OCI-M1 (cell line): ENCODE data around the gene EPRS1.
"Not testable (repeated sequence)": the region's sequence is repeated elsewhere in the genome, so short reads cannot be mapped to it uniquely, and the experiment has no call there.

Experiments used
- DNase-seq: peaks from one replicate; lab custom pipeline; 2025; lab: John Stamatoyannopoulos, UW

The EPRS1 gene

DNA sequence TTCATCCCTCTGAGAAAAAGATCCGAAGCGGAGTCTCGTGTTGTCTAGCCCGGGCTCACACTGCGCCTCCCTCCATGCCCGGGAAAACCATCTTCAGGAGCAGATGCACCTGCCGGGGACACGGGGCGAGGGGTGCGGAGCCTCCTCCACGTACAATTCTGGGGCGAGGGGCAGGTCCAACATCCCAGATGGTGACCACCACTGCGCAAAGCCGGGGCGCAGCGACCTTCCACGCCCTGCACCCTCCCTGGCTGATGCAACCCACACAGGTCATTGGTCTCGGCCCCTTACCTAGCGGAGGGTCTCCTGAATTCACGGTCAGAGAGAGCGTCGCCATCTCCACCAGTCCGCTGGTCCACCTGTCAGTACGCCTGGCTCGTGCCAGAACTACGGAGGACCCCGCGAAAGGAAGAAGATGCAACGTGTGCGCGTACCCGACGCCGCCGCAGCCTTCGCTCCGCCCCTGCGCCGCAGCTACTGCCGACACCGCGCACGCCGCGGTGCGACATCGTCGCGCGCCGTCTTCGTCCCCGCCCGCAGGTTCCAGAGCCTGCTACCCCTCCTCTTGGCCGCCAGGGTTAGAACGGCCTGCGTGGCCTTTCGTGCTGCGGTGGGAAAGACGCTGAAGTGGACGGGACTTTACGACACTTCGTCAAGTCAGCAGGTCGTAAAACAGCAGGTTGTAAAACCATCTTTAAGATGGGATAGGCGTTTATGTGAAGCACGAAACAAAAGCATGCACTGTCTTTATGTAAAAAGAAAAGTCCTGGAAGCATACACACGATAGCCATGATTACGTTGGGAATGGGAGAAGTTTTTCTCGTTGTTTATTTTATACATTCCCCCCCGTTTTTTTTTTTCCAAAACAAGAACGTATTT is at the start of gene EPRS1:
Gene EPRS1, minus strand, starts transcription at position 454 of the 879 bp plus-strand sequence. Its CDS starts 117 bp downstream, at position 337.
- peak; percentile 99 for DNase-seq

DNA sequence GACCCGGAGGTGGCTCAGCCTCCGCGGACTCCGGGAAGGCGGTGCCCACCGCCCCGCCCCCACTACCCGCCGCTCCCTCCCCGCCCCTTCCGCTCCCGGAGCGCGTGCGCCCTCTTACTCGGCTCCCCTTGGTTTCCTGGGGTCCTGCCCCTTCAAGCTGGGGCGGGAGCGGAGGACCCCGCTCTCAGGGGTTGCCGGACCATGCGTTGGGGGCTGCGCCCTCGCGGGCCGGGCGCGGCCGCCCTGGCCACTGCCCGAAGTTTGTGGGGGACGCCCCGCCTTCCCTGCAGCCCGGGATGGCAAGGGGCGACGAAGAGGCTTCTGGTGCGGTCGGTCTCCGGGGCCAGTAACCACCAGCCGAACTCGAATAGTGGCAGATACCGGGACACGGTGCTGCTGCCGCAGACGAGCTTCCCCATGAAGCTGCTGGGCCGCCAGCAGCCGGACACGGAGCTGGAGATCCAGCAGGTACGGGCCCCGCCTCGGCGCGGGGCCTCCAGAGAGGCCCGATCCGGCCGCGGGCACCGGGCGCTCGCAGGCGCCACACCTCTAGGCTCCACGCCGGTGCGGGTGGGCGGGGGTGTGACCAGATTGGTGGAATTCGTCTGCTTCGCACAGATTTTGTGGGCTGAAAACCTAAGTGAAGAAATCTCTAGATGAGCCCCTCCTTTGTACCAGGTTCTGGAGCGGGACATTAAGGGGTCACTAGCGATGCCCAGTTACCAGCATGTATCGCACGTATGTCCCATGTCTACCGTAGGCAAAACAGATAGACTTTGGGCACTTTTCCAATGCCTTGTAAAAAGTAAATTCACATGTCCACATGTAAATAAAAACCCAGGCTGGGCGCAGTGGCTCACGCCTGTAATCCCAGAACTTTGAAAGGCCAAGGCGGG is 48.0 kb upstream of the EPRS1 start, which contains the start of gene IARS2:
Gene IARS2, plus strand, starts transcription at position 117 of the 896 bp plus-strand sequence. Its CDS starts 85 bp downstream, at position 202.
- DNase-seq: peak; percentile 96

DNA sequence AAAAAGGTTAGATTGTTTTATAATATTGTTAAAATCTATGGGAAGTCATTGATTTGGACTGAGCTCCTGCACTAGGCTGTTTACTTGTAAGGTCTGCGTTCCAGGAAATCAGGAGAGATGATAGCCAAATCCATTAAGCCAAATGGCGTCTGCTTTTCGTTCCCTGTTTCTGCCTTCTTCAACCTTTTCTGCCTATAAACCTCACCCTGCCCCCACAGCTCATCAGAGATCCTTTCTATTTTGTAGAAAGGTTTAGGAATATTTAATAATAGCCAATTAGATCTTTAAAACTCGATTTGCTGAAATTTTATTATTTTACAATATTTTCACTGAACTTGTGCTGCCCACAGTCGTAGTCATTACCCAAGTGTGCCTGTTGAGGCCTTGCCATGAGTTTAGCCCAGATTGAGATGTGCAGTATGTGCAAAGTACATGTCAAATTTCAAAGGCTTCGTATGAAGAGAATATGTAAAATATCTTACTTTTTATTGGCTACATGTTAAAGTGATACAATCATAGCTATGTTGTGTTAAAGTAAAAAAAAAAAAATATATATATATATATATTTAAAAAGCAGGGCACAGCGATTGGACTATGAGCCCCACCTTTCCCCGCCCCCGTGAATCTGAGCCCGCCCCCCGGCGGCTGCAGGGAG is 47.2 kb upstream of the EPRS1 start:
- DNase-seq: no peak

DNA sequence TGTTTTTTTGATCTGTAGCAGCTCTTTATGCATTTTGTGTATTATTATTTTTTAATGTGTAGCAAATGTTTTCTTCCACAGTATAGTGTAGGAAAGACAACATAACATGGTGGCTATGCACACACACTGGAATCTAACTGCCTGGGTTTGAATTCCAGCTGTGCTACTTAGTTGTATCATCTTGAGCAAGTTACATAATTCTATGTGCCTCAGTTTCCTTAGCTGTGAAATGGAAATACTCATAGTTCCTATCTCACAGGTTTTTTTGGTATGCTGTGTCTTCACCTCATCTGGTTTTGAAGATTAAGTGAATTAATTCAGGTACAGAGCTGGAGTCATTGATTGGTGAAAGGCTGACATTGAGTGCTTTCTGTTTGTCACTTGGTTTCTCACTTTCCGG is 46.4 kb upstream of the EPRS1 start:
- no peak for DNase-seq

DNA sequence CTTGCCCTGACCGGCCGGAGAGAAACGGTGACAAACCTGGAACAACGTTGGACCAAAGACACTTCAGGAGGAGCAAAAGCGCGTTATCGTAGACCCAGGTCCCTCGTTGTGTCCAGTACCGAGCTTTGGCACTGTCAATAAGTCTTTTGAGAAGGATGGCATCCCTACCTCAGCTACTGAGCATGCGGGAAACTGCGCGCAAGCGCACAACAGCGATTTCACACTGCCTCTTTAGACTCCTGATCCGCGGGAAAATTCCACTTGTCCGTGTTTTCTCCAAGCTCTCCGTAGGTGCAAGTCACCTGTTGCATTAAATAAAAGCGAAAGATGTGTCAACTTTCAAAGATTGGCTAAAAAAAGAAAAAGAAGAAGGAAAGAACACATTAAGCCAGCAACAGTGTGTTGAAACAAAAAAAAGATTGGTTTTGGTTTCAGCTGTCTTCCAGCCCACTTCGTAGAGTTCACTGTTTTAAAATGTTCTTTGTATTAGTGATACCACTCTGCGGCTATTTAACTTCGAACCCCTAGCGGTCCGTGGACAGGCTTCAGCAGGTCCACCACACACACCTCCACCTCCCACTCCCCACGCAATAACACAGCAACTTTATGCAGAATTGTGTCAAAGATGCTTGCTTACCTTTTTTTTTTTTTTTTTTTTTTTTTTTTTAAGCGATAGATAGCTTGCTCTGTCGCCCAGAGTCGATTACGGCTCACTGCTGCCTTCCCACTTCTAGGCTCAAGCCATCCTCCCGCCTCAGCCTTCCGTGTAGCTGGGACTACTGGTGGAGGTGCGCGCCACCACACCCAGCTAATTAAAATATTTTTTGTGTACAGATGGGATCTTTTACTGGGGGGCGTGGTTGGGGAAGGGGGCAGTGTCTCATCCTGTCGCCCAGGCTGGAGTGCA is 43.6 kb upstream of the EPRS1 start, which contains the start of gene BPNT1:
Gene BPNT1, minus strand, starts transcription at position 139 of the 907 bp plus-strand sequence. CDS start 9,942 bp downstream, outside the sequence.
- peak; percentile 99 for DNase-seq

DNA sequence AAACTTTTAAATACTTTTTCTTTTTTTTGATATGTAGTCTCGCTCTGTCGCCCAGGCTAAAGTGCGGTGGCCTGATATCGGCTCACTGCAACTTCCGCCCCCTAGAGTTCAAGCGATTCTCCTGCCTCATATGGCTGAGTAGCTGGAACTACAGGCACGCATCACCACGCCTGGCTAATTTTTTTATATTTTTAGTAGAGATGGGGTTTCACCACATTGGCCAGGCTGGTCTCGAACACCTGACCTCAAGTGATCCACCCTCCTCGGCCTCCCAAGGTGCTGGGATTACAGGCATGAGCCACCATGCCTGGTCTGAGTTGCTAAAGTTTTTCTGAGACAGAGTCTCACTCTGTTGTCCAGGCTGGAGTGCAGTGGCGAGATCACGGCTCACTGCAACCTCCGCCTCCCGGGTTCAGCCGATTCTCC is 40.0 kb upstream of the EPRS1 start:
- not testable (repeated sequence) for DNase-seq

DNA sequence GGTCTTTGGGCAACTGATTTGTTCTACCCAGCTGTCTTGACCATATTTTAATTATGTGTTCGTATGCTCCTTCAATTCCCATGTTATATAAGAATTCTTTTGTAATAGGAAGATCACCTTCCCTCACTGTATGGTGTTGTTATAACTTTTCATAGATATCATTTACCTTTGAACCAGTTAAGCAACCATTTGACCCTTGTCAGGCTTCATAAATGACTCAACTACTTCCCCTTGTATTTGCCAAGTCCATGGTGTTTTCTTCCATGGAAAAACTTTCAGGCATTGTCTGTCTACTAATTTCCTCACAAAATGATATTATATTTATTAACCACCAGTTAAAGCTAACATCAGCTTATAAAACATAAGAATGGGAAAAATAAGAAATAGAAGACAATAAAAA is 38.2 kb upstream of the EPRS1 start:
- no peak for DNase-seq

DNA sequence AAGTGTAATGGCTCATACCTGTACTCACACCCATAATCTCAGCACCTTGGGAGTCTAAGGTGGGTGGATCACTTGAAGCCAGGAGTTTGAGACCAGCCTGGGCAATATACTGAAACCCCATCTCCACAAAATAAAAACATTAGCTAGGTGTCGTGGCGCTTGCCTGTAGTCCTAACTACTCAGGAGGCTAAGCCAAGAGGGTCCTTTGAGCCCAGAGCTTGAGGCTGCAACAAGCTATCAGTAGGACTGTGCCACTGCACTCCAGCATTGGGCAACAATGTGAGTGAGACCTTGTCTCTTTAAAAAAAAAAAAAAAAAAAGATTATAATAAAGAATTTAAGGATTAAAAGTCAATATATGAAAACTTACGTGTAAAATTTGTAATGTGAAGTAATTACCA is 31.6 kb upstream of the EPRS1 start:
- no peak for DNase-seq

DNA sequence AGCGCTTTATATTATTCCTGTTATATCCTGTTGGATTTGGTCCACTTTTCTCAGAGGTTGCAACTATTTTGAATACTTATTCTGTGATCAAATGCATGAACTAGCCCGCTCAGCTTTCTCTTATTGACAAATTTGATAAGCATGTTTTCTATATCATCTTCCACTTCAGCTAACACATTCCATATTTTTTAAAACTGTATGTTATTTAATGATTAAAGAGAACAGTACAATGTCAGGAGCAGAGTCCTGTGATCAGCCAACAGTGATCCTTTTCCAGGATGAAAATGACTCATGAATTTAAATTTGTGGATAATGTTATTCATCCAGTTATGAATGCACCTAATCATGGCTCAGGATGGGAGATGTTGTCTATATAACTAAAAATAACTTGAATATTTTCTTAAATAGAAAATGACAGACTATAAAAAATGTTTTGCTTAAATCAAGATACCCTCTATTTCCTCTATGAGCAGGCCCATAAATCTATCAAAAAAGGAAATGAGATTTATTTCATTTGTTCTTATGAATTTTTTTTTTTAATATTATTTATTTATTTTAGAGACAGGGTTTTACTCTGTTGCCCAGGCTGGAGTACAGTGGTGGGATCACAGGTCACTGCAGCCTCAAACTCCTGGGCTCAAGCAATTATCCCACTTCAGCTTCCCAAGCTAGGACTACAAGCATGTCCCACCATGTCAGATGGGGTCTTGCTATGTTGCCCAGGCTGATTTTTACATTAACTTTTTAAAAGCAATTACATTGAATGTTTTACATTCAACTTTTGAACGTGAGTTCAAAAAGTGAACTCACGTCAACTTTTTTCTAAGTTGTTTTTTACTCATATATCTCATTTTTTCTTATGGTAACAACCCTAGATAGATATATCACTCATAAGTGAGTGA is 30.8 kb upstream of the EPRS1 start:
- DNase-seq: no peak

DNA sequence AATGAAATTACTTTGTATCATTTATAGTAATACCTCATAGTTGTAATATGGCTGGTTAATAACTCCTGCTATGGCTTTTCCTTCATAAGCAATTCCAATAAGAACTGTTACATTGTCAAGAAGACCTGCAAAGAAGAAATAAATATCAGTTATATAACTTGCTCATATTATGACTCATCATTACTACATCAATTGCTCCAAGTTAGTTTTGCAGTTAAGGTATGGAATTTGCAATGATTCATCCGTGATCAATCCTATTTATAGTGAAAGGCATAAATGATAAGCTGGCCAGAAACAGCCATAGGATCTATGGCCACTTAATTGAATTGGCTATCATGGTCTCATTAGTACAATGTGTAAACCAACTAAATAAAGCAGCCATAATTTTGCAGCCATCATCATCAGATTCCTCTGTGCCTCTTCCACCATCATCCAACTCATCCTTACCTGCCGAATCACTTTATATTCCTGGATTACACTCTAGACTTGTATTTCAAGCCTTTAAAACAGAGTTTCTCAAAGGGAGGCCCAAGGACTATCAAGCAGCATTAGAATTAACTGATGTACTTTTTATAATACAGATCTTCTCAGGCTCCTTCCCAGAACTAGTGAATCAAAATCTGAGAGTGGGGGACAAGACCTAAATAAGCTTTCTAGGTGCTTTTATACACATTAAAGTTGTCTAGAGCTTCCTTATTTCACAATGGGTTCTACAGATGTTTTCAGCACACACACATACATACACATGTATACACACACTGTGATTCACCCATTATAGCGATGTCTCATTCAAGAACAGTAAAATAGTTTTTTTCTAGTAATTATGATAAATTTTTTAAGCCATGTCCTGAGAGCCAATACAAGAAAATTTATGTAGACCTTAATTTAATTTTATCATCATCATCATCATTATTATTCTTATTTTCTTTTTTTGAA is 21.2 kb upstream of the EPRS1 start:
- DNase-seq: no peak

DNA sequence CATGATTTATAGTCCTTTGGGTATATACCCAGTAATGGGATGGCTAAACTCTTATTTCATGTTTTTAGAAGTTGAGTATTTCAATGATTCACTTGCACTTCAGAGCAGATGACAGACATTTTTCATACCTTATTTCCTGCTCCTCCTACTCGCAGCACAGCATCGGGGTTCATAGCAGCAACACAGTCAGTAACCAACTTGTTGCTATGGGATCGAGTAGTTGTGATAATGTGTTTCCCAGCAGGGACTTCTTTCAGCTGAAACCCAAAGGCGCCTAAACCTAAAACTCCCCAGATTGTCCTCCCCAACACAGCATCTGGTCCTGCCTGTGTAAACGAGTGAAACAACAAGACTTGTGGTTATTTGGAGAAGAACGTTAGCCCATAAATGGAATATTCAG is 16.3 kb upstream of the EPRS1 start:
- DNase-seq: no peak

DNA sequence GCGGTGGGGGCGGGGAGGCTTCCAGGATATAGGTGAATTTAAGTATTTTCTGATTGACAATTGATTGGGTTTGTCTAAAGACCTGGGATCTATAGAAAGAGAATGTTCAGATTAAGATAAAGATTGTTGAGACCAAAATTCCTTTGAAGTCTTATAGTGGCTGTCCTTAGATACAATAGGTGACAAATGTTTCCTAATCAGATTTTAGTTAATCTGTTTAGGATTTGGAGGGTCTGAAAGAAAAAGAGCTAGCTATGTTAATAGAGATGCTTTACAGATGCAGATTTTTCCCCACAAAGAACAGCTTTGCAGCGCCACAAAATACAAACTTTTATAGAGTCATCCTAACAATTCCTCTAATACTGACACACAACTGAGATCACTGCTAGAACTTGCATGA is 14.6 kb upstream of the EPRS1 start:
- DNase-seq: no peak

DNA sequence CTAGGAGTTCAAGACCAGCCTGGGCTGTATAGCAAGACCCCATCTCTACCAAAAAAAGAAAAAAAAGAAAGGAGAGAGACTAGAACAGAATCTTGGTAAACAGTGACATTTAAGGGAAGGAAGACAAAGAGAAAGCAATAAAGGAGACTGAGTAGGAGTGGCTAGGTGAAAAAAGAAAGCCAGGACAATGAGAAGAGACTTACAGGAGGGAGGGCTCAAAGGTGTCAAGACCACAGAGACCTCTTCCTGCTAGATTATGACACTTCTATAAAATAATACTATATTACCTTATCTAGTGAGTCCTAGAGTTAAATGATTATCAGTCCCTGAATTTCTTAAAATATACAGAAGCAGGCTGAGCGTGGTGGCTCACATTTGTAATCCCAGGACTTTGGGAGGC is 10.1 kb upstream of the EPRS1 start:
- DNase-seq: no peak

DNA sequence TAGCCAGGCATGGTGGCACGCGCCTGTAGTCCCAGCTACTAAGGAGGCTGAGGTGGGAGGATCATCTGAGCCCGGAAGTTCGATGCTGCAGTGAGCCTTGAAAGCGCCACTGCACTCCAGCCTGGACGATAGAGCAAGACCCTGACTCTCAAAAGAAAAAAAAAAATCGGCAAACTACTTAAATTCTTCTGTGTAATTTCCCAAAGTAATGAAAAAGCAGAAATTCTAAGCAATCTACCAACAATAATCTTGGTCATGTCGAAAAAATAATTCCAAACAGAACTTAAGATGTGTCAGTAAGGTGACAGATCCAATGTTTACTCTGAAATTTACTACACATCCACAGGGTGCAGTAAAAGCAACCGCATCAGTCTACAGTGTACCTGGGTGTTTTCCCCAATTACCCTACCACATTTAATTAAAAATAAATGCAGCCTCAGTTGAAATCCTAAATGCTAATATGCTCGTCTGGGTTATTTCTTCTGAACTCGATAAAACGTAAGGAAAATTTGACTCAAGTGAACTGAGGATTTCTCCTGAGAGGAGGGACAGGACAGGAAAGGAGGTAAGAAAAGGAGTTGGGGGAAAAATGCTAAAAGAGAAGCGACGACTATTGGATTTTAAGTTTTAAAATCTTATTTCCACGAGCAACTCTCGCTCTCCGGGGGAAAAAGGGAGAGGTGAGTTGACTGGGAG is 801 bp downstream of the EPRS1 start:
- DNase-seq: peak; percentile 76

DNA sequence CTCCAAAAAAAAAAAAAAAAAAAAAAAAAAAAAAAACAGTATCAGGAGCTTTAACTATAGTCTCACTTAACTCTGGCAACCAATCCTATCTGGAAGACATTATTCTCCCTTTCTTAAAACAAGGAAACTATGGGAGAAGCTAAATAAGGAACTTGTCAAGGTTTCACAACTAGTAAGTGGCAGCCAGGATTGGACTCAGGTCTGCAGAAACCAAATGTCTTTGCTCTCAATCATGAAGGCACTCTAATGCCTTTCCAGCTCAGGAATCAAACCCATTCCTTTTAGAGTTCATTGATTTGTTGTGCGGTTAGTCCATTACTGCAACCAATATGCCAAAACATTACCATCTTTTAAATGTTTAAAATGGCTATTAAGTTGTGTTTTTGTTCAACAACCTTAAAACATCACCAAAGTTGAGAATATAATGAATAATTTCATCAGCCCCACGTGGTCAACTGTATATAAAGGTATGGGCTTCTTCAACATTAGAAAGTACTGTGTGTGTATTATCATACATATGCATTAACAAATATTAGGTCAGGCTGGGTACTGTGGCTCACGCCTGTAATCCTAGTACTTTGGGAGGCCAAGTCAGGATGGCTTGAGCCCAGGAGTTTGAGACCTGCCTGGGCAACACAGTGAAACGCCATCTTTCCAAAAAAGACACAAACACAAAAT is 1.5 kb downstream of the EPRS1 start:
- DNase-seq: peak; percentile 51

DNA sequence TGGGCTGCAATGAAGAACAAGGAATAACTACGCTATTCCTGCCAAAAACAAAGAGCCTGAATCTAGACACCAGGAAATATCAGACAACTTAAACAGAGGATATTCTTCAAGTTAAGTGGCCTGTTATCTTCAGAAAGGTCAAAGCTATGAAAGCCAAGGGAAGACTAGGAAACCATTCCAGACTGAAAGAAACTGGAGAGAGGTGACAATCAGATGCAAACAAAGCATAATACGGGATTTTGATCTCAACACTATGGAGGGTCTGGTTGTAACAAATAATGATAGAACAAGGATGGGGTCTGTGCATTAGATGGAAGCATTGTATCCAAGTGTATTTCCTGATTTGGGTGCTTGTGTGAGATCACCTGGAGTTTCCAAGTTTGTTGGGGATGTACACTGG is 2.7 kb downstream of the EPRS1 start:
- DNase-seq: no peak

DNA sequence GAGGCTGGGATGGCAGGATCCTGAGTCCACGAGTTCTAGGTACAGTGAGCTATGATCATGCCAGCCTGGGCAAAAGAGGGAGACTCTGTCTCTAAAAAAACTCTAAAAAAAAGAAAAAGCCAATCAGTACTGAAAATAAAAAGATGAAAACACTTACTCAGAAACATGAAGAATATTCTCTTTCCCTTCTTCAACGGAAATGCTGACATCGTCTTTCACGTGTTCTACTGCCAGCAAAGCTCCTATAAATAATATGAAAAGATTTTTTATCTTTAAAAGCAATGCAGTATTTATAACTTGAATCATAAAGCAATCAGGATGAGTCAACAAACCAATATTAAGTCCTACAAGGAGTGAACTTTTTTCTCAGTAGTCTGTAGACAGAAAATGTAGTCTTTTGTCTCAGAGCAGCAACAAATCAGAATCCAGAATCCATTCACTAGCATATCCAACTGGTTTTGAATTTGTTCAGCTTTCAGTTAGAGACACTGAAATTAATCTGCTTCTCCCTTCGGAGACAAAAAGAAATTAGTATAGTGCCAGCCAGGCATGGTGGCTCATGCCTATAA is 6.2 kb downstream of the EPRS1 start:
- no peak for DNase-seq
